Prostate gland (tissue), 2 donors: ENCODE results near the gene ARHGAP42.
"Not testable (repeated sequence)": the region's sequence is repeated elsewhere in the genome, so short reads cannot be mapped to it uniquely, and the experiment has no call there.

Source experiments
- CTCF ChIP-seq, 4 experiments: fragments of 200-600 bp in 2 of 4; fragments of 450-650 bp in 2 of 4; sonication (generic) in 2 of 4; IDR thresholded peaks; 1 replicate in 3 of 4; 2 replicates in 1 of 4; pipeline ENCODE4 v1.5.1; 2016 to 2019; ENCODE audit warnings: antibody characterized with exemption in 4 of 4, mild to moderate bottlenecking in 2 of 4, moderate library complexity in 2 of 4
- POLR2A ChIP-seq: fragments of 450-650 bp; IDR thresholded peaks from one replicate; pipeline ENCODE4 v1.6.1; 2016; ENCODE audit warnings: antibody characterized with exemption, mild to moderate bottlenecking
- POLR2AphosphoS5 ChIP-seq: sonication (generic); formaldehyde crosslinking; IDR thresholded peaks from one replicate; pipeline ENCODE4 v1.6.1; 2017; ENCODE audit warnings: antibody characterized with exemption

GRCh38 chr11:100895976-100896375 lies 208.9 kb downstream of the ARHGAP42 start:
- not testable (repeated sequence) for TF ChIP-seq CTCF (IDR thresholded peaks at IDR 0.05); POLR2AphosphoS5; POLR2A
